IMR-90 (cell line): ENCODE results near the gene HRH3. TPM values are rescaled to one million over a fixed set of nuclear protein-coding genes. Genes with fewer than 3 reads are reported as not detected.

Experiments
- ATAC-seq: fragments of 200-7000 bp; cut with Tn5 transposase; 2 replicates; pipeline ENCODE4 v1.9.1; 2020; ENCODE audit warnings: low read depth, mild to moderate bottlenecking, moderate library complexity
- BruUV-seq: library from RNA; stranded (reverse); fragments of 400-500 nt; replicated peaks from 2 replicates; lab custom pipeline; 2021; lab: Mats Ljungman, UMichigan
- CTCF ChIA-PET: fragments of 300-600 bp; formaldehyde crosslinking; extraction: SDS; loops from one replicate; lab custom pipeline; 2021; ENCODE audit warnings: antibody characterized with exemption; lab: Yijun Ruan, JAX
- POLR2A ChIA-PET: fragments of 300-600 bp; sonication (Branson Sonifier 250); formaldehyde crosslinking; loops from one replicate; lab custom pipeline; 2022; ENCODE audit warnings: antibody characterized with exemption; ENCODE audit not compliant: unreplicated experiment; lab: Charles Lee
- DNase-seq: peaks from one replicate; pipeline ENCODE4 v3.0.0; 2013
- H2AFZ ChIP-seq: replicated peaks from 2 replicates; pipeline ENCODE3; 2013; ENCODE audit warnings: low read length, mild to moderate bottlenecking; ENCODE audit not compliant: poor library complexity
- H2AK5ac ChIP-seq: 2 replicates; pipeline ENCODE4 v1.6.1; 2013; ENCODE audit warnings: low read depth, low read length, inconsistent platforms
- H2AK9ac ChIP-seq: replicated peaks from 2 replicates; pipeline ENCODE3; 2013; ENCODE audit warnings: mild to moderate bottlenecking, low read depth, low read length, moderate library complexity; ENCODE audit not compliant: poor library complexity
- H2BK120ac ChIP-seq: 2 replicates; pipeline ENCODE4 v1.6.1; 2013; ENCODE audit warnings: low read depth, low read length, inconsistent platforms
- H2BK15ac ChIP-seq: 3 replicates; pipeline ENCODE4 v1.6.1; 2013; ENCODE audit warnings: low read depth, low read length, inconsistent platforms
- H2BK20ac ChIP-seq: 2 replicates; pipeline ENCODE4 v1.6.1; 2013; ENCODE audit warnings: low read depth, mild to moderate bottlenecking, inconsistent platforms, low read length, moderate library complexity
- H2BK5ac ChIP-seq: 2 replicates; pipeline ENCODE4 v1.6.1; 2013; ENCODE audit warnings: mild to moderate bottlenecking, low read depth, low read length, inconsistent platforms; ENCODE audit not compliant: poor library complexity, severe bottlenecking
- H3K14ac ChIP-seq: replicated peaks from 2 replicates; pipeline ENCODE4 v1.6.1; 2013; ENCODE audit warnings: low read depth, low read length, inconsistent platforms
- H3K18ac ChIP-seq: 2 replicates; pipeline ENCODE4 v1.6.1; 2013; ENCODE audit warnings: low read depth, low read length, control low read depth
- H3K23ac ChIP-seq: 2 replicates; pipeline ENCODE4 v1.6.1; 2013; ENCODE audit warnings: low read depth, low read length, inconsistent platforms
- H3K27ac ChIP-seq: 2 replicates; pipeline ENCODE4 v1.5.1; 2013; ENCODE audit warnings: mild to moderate bottlenecking, control low read depth, low read length; ENCODE audit not compliant: insufficient read depth
- H3K27me3 ChIP-seq: 2 replicates; pipeline ENCODE4 v1.6.1; 2013; ENCODE audit warnings: low read length; ENCODE audit not compliant: control insufficient read depth, insufficient read depth
- H3K36me3 ChIP-seq: 2 replicates; pipeline ENCODE4 v1.6.1; 2013; ENCODE audit warnings: low read length, mixed read lengths; ENCODE audit not compliant: control insufficient read depth, insufficient read depth
- H3K4ac ChIP-seq: 2 replicates; pipeline ENCODE4 v1.6.1; 2013; ENCODE audit warnings: low read depth, low read length, inconsistent platforms
- H3K4me1 ChIP-seq: 2 replicates; pipeline ENCODE4 v1.6.1; 2013; ENCODE audit warnings: low read length, mixed read lengths; ENCODE audit not compliant: control insufficient read depth, insufficient read depth
- H3K4me2 ChIP-seq: 2 replicates; pipeline ENCODE4 v1.6.1; 2013; ENCODE audit warnings: low read depth, mild to moderate bottlenecking, control low read depth, low read length, moderate library complexity
- H3K4me3 ChIP-seq: 2 replicates; pipeline ENCODE4 v1.5.1; 2013; ENCODE audit warnings: low read depth, mild to moderate bottlenecking, control low read depth, low read length, moderate library complexity; ENCODE audit not compliant: insufficient read depth
- H3K56ac ChIP-seq: 2 replicates; pipeline ENCODE4 v1.6.1; 2013; ENCODE audit warnings: low read length, inconsistent platforms; ENCODE audit not compliant: insufficient read depth; ENCODE audit errors: extremely low read depth
- H3K79me1 ChIP-seq, 2 experiments: 2 replicates each; pipeline ENCODE4 v1.6.1; 2013; ENCODE audit warnings: low read length in 2 of 2, inconsistent platforms in 1 of 2, low read depth in 1 of 2
- H3K9ac ChIP-seq: 2 replicates; pipeline ENCODE4 v1.6.1; 2013; ENCODE audit warnings: low read depth, low read length, control low read depth
- H3K9me1 ChIP-seq: 2 replicates; pipeline ENCODE4 v1.6.1; 2013; ENCODE audit warnings: low read length, inconsistent platforms; ENCODE audit not compliant: insufficient read depth
- H3K9me3 ChIP-seq: 2 replicates; pipeline ENCODE4 v1.6.1; 2013; ENCODE audit warnings: low read length; ENCODE audit not compliant: control insufficient read depth, insufficient read depth
- H4K20me1 ChIP-seq: 2 replicates; pipeline ENCODE4 v1.6.1; 2013; ENCODE audit warnings: low read length, inconsistent platforms; ENCODE audit not compliant: insufficient read depth
- H4K5ac ChIP-seq: 2 replicates; pipeline ENCODE4 v1.6.1; 2013; ENCODE audit warnings: mild to moderate bottlenecking, low read depth, low read length, control low read depth
- H4K8ac ChIP-seq, 2 experiments: 2 replicates each; pipeline ENCODE4 v1.6.1; 2013; ENCODE audit warnings: low read depth in 2 of 2, low read length in 2 of 2, control low read depth in 1 of 2, inconsistent platforms in 1 of 2
- H4K91ac ChIP-seq: 2 replicates; pipeline ENCODE4 v1.6.1; 2013; ENCODE audit warnings: low read depth, low read length, inconsistent platforms; ENCODE audit not compliant: insufficient read depth
- CEBPB ChIP-seq: IDR thresholded peaks from 2 replicates; pipeline ENCODE4 v1.6.1; 2012; ENCODE audit warnings: low read depth, low read length, improper control_type of control experiment
- MAFK ChIP-seq: IDR thresholded peaks from 2 replicates; pipeline ENCODE4 v1.6.1; 2012; ENCODE audit warnings: low read depth, low read length, improper control_type of control experiment
- MXI1 ChIP-seq: IDR thresholded peaks from 2 replicates; pipeline ENCODE4 v1.6.1; 2012; ENCODE audit warnings: low read depth, mild to moderate bottlenecking, low read length, moderate library complexity, borderline replicate concordance
- NFE2L2 ChIP-seq: fragments of 150-350 bp; IDR thresholded peaks from 2 replicates; pipeline ENCODE4 v1.6.1; 2016; ENCODE audit warnings: low read depth, mild to moderate bottlenecking, low read length
- RFX5 ChIP-seq: IDR thresholded peaks from 2 replicates; pipeline ENCODE4 v1.8.0; 2012; ENCODE audit warnings: low read depth, mild to moderate bottlenecking, low read length, moderate library complexity
- WGBS, 2 experiments: methylation state at CpG; one replicate each; pipeline versions ENCODE4 v1.1.5 to v1.1.7; 2013; ENCODE audit warnings: missing lambda C conversion rate in 2 of 2; ENCODE audit not compliant: insufficient read length in 1 of 2; ENCODE audit errors: extremely low coverage in 2 of 2; 5-methylcytosine and 5-hydroxymethylcytosine counted together
- dilution Hi-C: fragments of 300-500 bp; cut with HindIII; formaldehyde crosslinking; loops from one replicate; pipeline ENCODE4 v1.14.3; 2018; ENCODE audit warnings: low sequenced_read_pairs; ENCODE audit not compliant: unreplicated experiment
- in situ Hi-C: fragments of 300-500 bp; cut with MboI; formaldehyde crosslinking; loops from 3 replicates; pipeline ENCODE4 v1.14.3; 2019; ENCODE audit warnings: low sequenced_read_pairs, inconsistent platforms, mixed read lengths
- intact Hi-C: fragments of 100-400 bp; cut with micrococcal nuclease; formaldehyde crosslinking; loops from 2 replicates; pipeline ENCODE4 v1.10.0; 2022
- polyA plus RNA-seq, 3 experiments: library from polyadenylated mRNA; depleted of rRNA; stranded (reverse); fragments of >200 nt; gene quantifications; 2 replicates each; pipeline ENCODE4 v1.2.3, GENCODE V29; 2012; ENCODE audit warnings: low replicate concordance in 1 of 3
- total RNA-seq: library from RNA; depleted of rRNA; stranded (reverse); fragments of >200 nt; gene quantifications from 2 replicates; pipeline ENCODE4 v1.2.3, GENCODE V29; 2012

HRH3 gene
- total and polyA plus RNA-seq, 2 of the 4 experiments (the other 2 are of a cell fraction), result not detected

GRCh38 chr20:62246431-62246830, 26.4 kb upstream of the HRH3 start:
- Histone ChIP-seq H2AK5ac (no peak overlapping the region), H4K8ac (no peak overlapping the region), H3K27me3 (no peaks in the 10 kb centered on the region), H3K79me1 (peaks cover 23 to 79% of the 10 kb centered on the region in 2 experiments), H3K36me3 (peaks cover 17% of the 10 kb centered on the region; the same call in 1 of the 2 replicates), H4K20me1 (peaks cover 94% of the 10 kb centered on the region), H3K23ac (no peak overlapping the region), H3K27ac (no peak overlapping the region), H3K18ac (no peak overlapping the region), H3K4me2 (no peak overlapping the region), H2BK20ac (no peak overlapping the region), H4K91ac (no peak overlapping the region), H2BK15ac (no peak overlapping the region), H3K4ac (no peak overlapping the region), H2BK120ac (no peak overlapping the region), H2AK9ac (no peak overlapping the region), H3K9ac (no peak overlapping the region), H2AFZ (no peak overlapping the region), H3K4me3 (no peak overlapping the region), H3K4me1 (0 out of 2 replicates have a peak, but pooled peaks cover 1% of the 10 kb centered on the region), H3K9me3 (no peaks in the 10 kb centered on the region), H4K5ac (no peak overlapping the region), H3K9me1 (peaks cover 13% of the 10 kb centered on the region), H2BK5ac (no peak overlapping the region), H3K14ac (no peak overlapping the region), H3K56ac (peak overlapping the region; percentile 5; the same call in 1 of the 2 replicates)
- ATAC-seq (no peak), DNase-seq (no peak)
- TF ChIP-seq MXI1 (no peak), NFE2L2 (no peak), RFX5 (no peak), MAFK (no peak), CEBPB (no peak)
- POLR2A ChIA-PET, result no interaction called here
- no TSS peak for BruUV-seq
- CTCF ChIA-PET, result no interaction called here
- in situ Hi-C loops, result no loop called here
- WGBS, 2 experiments, result 53% methylated on average over 5 of the region's 8 CpGs; no CpG with 5 or more reads in 1 of the 2 experiments
- dilution Hi-C loops, result no loop called here
- intact Hi-C loops, result no loop called here
